Peyer's patch (tissue), 4 donors: ENCODE data around the gene AQP7.
"Not testable (repeated sequence)": the region's sequence is repeated elsewhere in the genome, so short reads cannot be mapped to it uniquely, and the experiment has no call there.

Experiments used
- CTCF ChIP-seq, 6 experiments: fragments of 450-650 bp in 4 of 6; fragments of 200-600 bp in 2 of 6; sonication (generic) in 1 of 6; IDR thresholded peaks; one replicate each; pipeline ENCODE4 v1.5.1; 2017 to 2019; ENCODE audit warnings: antibody characterized with exemption in 6 of 6, mild to moderate bottlenecking in 3 of 6, moderate library complexity in 1 of 6
- POLR2A ChIP-seq, 2 donors: fragments of 450-650 bp; IDR thresholded peaks; one replicate each; pipeline ENCODE4 v1.5.1; 2017; ENCODE audit warnings: antibody characterized with exemption in 2 of 2, mild to moderate bottlenecking in 2 of 2, moderate library complexity in 2 of 2

GRCh38 chr9:33424043-33424442 lies 21.7 kb upstream of the AQP7 start:
- not testable (repeated sequence) for TF ChIP-seq CTCF, POLR2A (IDR thresholded peaks at IDR 0.05)
